ENCODE results near the gene ZNF2. TPM values are rescaled to one million over a fixed set of nuclear protein-coding genes. Genes with fewer than 3 reads are reported as not detected.

ZNF2 gene
- total RNA-seq, 3 donors from 2014 or later: 2.4 to 8.2 (median 3.6) TPM

GRCh38 chr2:95143838-95144237 lies 21.8 kb upstream of the ZNF2 start:
- Histone ChIP-seq H3K4me3 (no peak overlapping the region), H3K9me3 (peaks cover 62 to 100% of the 10 kb centered on the region in 2 donors), H3K27ac (no peak overlapping the region), H3K4me1 (no peaks in the 10 kb centered on the region), H3K27me3 (no peaks in the 10 kb centered on the region), H3K36me3 (no peaks in the 10 kb centered on the region)
- DNase-seq (ENCODE audit: low spot score in 2 of 2): no peak
- TF ChIP-seq POLR2A (IDR thresholded peaks at IDR 0.05): no peak
- no peak for TF ChIP-seq CTCF (IDR thresholded peaks at IDR 0.05)
- no peak for TF ChIP-seq POLR2AphosphoS5 (IDR thresholded peaks at IDR 0.05)
- intact Hi-C loops (cut with DNase I; ENCODE audit: low total_unique reads): no loop called here

- H3K27me3 ChIP-seq: no peaks in the 10 kb centered on the region
- peaks cover 24% of the 10 kb centered on the region for H3K36me3 ChIP-seq
- H3K4me3 ChIP-seq: no peak overlapping the region
- peaks cover 79 to 100% of the 10 kb centered on the region in 2 donors for H3K9me3 ChIP-seq
- intact Hi-C loops (cut with DNase I; ENCODE audit: low total_unique reads): no loop called here
- no peak overlapping the region for H3K27ac ChIP-seq
- no peaks in the 10 kb centered on the region for H3K4me1 ChIP-seq
- no peak for TF ChIP-seq POLR2AphosphoS5 (IDR thresholded peaks at IDR 0.05)
- no peak for TF ChIP-seq POLR2A (IDR thresholded peaks at IDR 0.05)
- TF ChIP-seq CTCF (IDR thresholded peaks at IDR 0.05): no peak
- DNase-seq (ENCODE audit: low spot score in 2 of 2): no peak
These were observed 16.1 kb upstream of the ZNF2 start for GRCh38 chr2:95149397-95149984.

GRCh38 chr2:95158441-95158840 lies 7.2 kb upstream of the ZNF2 start:
- DNase-seq (ENCODE audit: low spot score in 2 of 2): no peak
- H3K36me3 ChIP-seq: no peaks in the 10 kb centered on the region
- peak overlapping the region; percentile 74 to 95 (median 86) for H3K4me3 ChIP-seq
- peaks cover 0 to 26% of the 10 kb centered on the region in 2 donors for H3K9me3 ChIP-seq
- peak overlapping the region; percentile 76 to 89 for H3K27ac ChIP-seq
- H3K27me3 ChIP-seq: no peaks in the 10 kb centered on the region
- intact Hi-C loops (cut with DNase I; ENCODE audit: low total_unique reads): loop anchor here (10.0 kb wide), 2 partner anchors 956 to 1166 kb away; partner anchors contain the start of genes ADRA2B and ITPRIPL1
- peaks cover 0 to 11% of the 10 kb centered on the region in 2 donors for H3K4me1 ChIP-seq
- no peak for TF ChIP-seq POLR2AphosphoS5 (IDR thresholded peaks at IDR 0.05)
- TF ChIP-seq POLR2A (IDR thresholded peaks at IDR 0.05): no peak
- TF ChIP-seq CTCF (IDR thresholded peaks at IDR 0.05): no peak

GRCh38 chr2:95158891-95159619 lies 6.6 kb upstream of the ZNF2 start:
- intact Hi-C loops (cut with DNase I; ENCODE audit: low total_unique reads): loop anchor here (10.0 kb wide), 2 partner anchors 956 to 1166 kb away; partner anchors contain the start of genes ADRA2B and ITPRIPL1
- Histone ChIP-seq H3K9me3 (peaks cover 0 to 20% of the 10 kb centered on the region in 2 donors), H3K4me1 (peaks cover 0 to 15% of the 10 kb centered on the region in 2 donors), H3K36me3 (no peaks in the 10 kb centered on the region), H3K27me3 (no peaks in the 10 kb centered on the region), H3K27ac (peak overlapping the region; percentile 76 to 89), H3K4me3 (peak overlapping the region; percentile 74 to 95 (median 86))
- TF ChIP-seq POLR2A (IDR thresholded peaks at IDR 0.05) (no peak), POLR2AphosphoS5 (IDR thresholded peaks at IDR 0.05) (no peak), CTCF (IDR thresholded peaks at IDR 0.05) (no peak)
- DNase-seq (ENCODE audit: low spot score in 2 of 2): peak in 1 of 2 donors; percentile 55

All from breast epithelium (tissue), 4 donors.